Left ventricle myocardium inferior (tissue), 1 donor: ENCODE results near the gene CAPRIN2. TPM values are rescaled to one million over a fixed set of nuclear protein-coding genes. Genes with fewer than 3 reads are reported as not detected.

Experiments
- DNase-seq: peaks from one replicate; pipeline ENCODE4 v3.0.0-alpha.2; 2020
- H3K27ac ChIP-seq: fragments of 200-600 bp; replicated peaks from 2 replicates; pipeline ENCODE4 v1.8.0; 2021
- H3K27me3 ChIP-seq: fragments of 200-600 bp; 2 replicates; pipeline ENCODE4 v1.8.0; 2021; ENCODE audit warnings: low read depth
- H3K36me3 ChIP-seq: fragments of 200-600 bp; 2 replicates; pipeline ENCODE4 v1.8.0; 2021
- H3K4me1 ChIP-seq: fragments of 200-600 bp; 2 replicates; pipeline ENCODE4 v1.8.0; 2021
- H3K4me3 ChIP-seq: fragments of 200-600 bp; 2 replicates; pipeline ENCODE4 v1.8.0; 2021; ENCODE audit warnings: mild to moderate bottlenecking, moderate library complexity
- H3K9me3 ChIP-seq: fragments of 200-600 bp; replicated peaks from 2 replicates; pipeline ENCODE4 v1.8.0; 2021
- CTCF ChIP-seq: fragments of 200-600 bp; IDR thresholded peaks from 2 replicates; pipeline ENCODE4 v1.8.0; 2021; ENCODE audit warnings: antibody characterized with exemption, mild to moderate bottlenecking, borderline replicate concordance
- intact Hi-C: fragments of 100-400 bp; cut with micrococcal nuclease; formaldehyde crosslinking; loops from one replicate; pipeline ENCODE4 v1.11.0; 2022
- total RNA-seq: library from RNA; stranded (reverse); fragmentation: NEBNext Ultra II Directional; extraction: Animal tissue kit (Norgen Biotek cat#: 25700); gene quantifications from one replicate; pipeline ENCODE4 v1.2.1, GENCODE V29; 2021
- donor health status: DM: no; HTN: yes; CAD: no; lungs with severe emphysema.

CAPRIN2 gene
- total RNA-seq, 1 donor from 2014 or later = 27.5 TPM

GRCh38 chr12:30782316-30783173 is 27.8 kb upstream of the CAPRIN2 start:
- no peak for TF ChIP-seq CTCF
- Histone ChIP-seq H3K4me3 (no peak overlapping the region), H3K27ac (no peak overlapping the region), H3K9me3 (peaks cover 16% of the 10 kb centered on the region), H3K4me1 (no peaks in the 10 kb centered on the region), H3K27me3 (no peaks in the 10 kb centered on the region), H3K36me3 (no peaks in the 10 kb centered on the region)
- peak; percentile 51 for DNase-seq
- intact Hi-C loops = no loop called here

- no peak for TF ChIP-seq CTCF
- intact Hi-C loops = no loop called here
Measured at GRCh38 chr12:30779578-30779977, 24.8 kb upstream of the CAPRIN2 start.

GRCh38 chr12:30779178-30779577 is 24.4 kb upstream of the CAPRIN2 start:
- H3K4me1 ChIP-seq = no peaks in the 10 kb centered on the region

More at GRCh38 chr12:30779578-30779977, 24.8 kb upstream of the CAPRIN2 start:
- Histone ChIP-seq H3K27ac (no peak overlapping the region), H3K4me1 (no peaks in the 10 kb centered on the region), H3K36me3 (no peaks in the 10 kb centered on the region), H3K27me3 (no peaks in the 10 kb centered on the region), H3K4me3 (no peak overlapping the region), H3K9me3 (peaks cover 17% of the 10 kb centered on the region)
- no peak for DNase-seq

GRCh38 chr12:30774599-30774998 is 19.8 kb upstream of the CAPRIN2 start:
- H3K27ac ChIP-seq = no peak overlapping the region
- H3K9me3 ChIP-seq = peaks cover 10% of the 10 kb centered on the region
- no peaks in the 10 kb centered on the region for H3K36me3 ChIP-seq
- no peak for DNase-seq
- intact Hi-C loops = no loop called here
- H3K4me3 ChIP-seq = no peak overlapping the region
- TF ChIP-seq CTCF = no peak
- H3K27me3 ChIP-seq = no peaks in the 10 kb centered on the region
- H3K4me1 ChIP-seq = no peaks in the 10 kb centered on the region

More at GRCh38 chr12:30779178-30779577, 24.4 kb upstream of the CAPRIN2 start:
- no peaks in the 10 kb centered on the region for H3K27me3 ChIP-seq
- H3K27ac ChIP-seq = no peak overlapping the region
- TF ChIP-seq CTCF = no peak
- no peak for DNase-seq
- intact Hi-C loops = no loop called here
- no peak overlapping the region for H3K4me3 ChIP-seq
- H3K36me3 ChIP-seq = no peaks in the 10 kb centered on the region
- H3K9me3 ChIP-seq = peaks cover 13% of the 10 kb centered on the region

- H3K27me3 ChIP-seq = no peaks in the 10 kb centered on the region
- intact Hi-C loops = no loop called here
- TF ChIP-seq CTCF = no peak
- no peak overlapping the region for H3K4me3 ChIP-seq
- no peaks in the 10 kb centered on the region for H3K36me3 ChIP-seq
- no peaks in the 10 kb centered on the region for H3K9me3 ChIP-seq
- DNase-seq = no peak
- no peaks in the 10 kb centered on the region for H3K4me1 ChIP-seq
- H3K27ac ChIP-seq = no peak overlapping the region
Measured at GRCh38 chr12:30769802-30770201, 15.1 kb upstream of the CAPRIN2 start.
